ENCODE results near the gene COBL.

COBL gene

DNA sequence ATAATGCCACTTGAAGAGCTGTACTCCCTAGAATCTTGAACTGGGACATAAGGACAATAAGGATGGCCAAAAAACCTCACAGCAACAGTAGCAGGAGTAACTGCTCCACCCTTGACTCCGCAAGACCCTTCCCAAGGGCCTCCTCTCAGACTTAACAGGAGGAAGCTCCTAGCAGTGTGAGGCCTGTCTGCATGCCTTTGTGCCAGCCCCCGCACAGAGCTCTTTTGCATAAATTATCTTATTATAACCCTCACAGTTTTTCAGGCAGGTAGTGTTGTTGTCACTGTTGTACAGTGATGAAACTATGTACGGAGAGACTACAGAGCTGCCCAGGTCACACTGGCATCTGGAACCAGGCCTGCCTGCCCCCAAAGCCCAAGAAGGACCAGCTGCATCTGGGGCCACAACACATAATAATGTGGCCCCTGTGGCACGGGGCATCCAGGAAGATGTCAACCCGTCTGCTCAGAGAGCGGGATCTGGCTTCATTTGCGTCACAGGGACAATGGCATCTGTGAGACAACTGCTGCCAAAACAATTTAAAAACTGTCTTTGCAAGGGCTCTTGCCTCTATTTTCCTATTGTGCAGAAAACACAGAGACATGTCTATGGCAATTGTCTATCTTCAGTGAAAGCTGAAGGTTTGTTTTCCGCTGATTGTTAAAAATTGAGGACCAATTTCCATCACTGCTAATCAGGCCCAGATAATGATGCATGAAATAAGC, 284.7 kb downstream of the COBL start:
- H3K36me3 Mint-ChIP-seq (ENCODE audit: low read depth) = no peaks in the 10 kb centered on the region
- no peak for DNase-seq
- H3K27me3 Mint-ChIP-seq (ENCODE audit: low read depth, poor library complexity) = peaks cover 7% of the 10 kb centered on the region
- peaks cover 24% of the 10 kb centered on the region for H3K4me1 Mint-ChIP-seq
- no peak overlapping the region for H3K4me3 Mint-ChIP-seq
- TF ChIP-seq, protein P1, sequence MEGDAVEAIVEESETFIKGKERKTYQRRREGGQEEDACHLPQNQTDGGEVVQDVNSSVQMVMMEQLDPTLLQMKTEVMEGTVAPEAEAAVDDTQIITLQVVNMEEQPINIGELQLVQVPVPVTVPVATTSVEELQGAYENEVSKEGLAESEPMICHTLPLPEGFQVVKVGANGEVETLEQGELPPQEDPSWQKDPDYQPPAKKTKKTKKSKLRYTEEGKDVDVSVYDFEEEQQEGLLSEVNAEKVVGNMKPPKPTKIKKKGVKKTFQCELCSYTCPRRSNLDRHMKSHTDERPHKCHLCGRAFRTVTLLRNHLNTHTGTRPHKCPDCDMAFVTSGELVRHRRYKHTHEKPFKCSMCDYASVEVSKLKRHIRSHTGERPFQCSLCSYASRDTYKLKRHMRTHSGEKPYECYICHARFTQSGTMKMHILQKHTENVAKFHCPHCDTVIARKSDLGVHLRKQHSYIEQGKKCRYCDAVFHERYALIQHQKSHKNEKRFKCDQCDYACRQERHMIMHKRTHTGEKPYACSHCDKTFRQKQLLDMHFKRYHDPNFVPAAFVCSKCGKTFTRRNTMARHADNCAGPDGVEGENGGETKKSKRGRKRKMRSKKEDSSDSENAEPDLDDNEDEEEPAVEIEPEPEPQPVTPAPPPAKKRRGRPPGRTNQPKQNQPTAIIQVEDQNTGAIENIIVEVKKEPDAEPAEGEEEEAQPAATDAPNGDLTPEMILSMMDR (IDR thresholded peaks at IDR 0.05) = no peak
- H3K9me3 Mint-ChIP-seq = no peaks in the 10 kb centered on the region
- no peak overlapping the region for H3K27ac Mint-ChIP-seq

DNA sequence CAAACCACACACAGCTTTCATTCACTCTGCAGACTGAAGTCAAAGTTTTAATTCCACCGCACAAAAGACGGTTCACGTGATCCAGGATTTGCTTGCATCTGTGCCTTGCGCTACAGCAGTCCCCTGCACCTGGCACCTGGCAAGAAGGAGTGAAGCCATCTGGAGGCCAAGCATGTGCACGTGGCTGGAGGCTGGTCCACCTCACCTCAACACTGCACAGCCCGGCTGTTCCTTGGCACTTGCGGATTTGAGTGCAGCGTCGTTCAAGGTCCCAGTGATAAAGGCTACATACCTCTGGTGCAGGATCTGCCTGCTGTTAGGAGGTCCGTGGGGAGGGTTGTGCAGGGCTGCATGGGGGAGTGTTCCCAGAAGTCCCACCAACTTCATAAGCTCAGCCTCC, 285.4 kb downstream of the COBL start:
- Mint-ChIP-seq H3K27ac (no peak overlapping the region), H3K36me3 (ENCODE audit: low read depth) (no peaks in the 10 kb centered on the region), H3K4me3 (no peak overlapping the region), H3K9me3 (no peaks in the 10 kb centered on the region), H3K4me1 (peaks cover 24% of the 10 kb centered on the region), H3K27me3 (ENCODE audit: low read depth, poor library complexity) (peaks cover 7% of the 10 kb centered on the region)
- TF ChIP-seq, protein P1 (IDR thresholded peaks at IDR 0.05) = no peak
- no peak for DNase-seq

DNA sequence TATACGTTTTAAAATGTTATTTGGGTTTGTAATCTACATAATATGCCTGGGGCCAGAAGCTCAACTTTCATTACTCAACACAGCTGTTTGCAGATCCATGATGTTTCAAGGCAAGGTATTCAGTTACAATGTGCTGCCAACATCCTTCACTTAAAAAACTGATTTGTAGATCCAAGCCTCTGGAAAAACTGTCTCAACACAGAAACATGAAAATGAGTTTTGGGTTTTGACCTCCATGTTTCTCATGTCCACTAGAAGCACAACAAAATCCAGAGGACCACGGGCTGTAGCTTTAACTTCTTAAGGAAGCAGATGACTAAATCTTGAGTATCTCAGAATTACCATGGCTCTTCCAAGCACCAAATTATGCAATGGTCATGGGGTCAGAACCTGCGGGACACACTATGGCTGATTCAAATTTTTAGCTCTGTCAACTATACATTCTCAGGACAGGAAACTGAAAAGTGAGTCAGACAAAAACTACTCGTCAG, 286.9 kb downstream of the COBL start:
- Mint-ChIP-seq H3K4me1 (peaks cover 21% of the 10 kb centered on the region), H3K4me3 (no peak overlapping the region), H3K36me3 (ENCODE audit: low read depth) (no peaks in the 10 kb centered on the region), H3K27ac (no peak overlapping the region), H3K27me3 (ENCODE audit: low read depth, poor library complexity) (peaks cover 7% of the 10 kb centered on the region), H3K9me3 (no peaks in the 10 kb centered on the region)
- DNase-seq = no peak
- TF ChIP-seq, protein P1 (IDR thresholded peaks at IDR 0.05) = no peak

DNA sequence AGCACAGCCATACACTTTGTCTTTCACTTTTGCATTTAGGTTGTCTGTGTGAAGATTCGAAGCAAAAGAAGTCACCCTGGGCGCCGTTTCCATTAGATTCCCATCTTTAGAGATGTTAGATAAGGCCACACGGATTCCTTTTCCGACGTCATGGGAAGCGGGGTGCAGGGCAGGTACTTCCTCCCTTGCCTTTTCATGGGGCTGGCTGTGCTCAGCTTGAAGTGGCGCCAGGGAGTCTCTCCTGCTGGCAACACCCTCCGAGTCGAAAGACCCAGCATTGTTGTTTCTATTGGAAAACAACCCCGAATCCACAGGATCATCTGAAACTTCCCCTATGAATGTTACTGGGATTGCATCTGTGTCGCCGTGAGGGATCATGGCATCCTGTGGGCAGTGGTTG, 287.5 kb downstream of the COBL start:
- TF ChIP-seq, protein P1 (IDR thresholded peaks at IDR 0.05) = no peak
- no peak for DNase-seq
- H3K9me3 Mint-ChIP-seq = no peaks in the 10 kb centered on the region
- H3K36me3 Mint-ChIP-seq (ENCODE audit: low read depth) = no peaks in the 10 kb centered on the region
- no peak overlapping the region for H3K27ac Mint-ChIP-seq
- H3K4me3 Mint-ChIP-seq = no peak overlapping the region
- peaks cover 7% of the 10 kb centered on the region for H3K27me3 Mint-ChIP-seq (ENCODE audit: low read depth, poor library complexity)
- peaks cover 15% of the 10 kb centered on the region for H3K4me1 Mint-ChIP-seq

DNA sequence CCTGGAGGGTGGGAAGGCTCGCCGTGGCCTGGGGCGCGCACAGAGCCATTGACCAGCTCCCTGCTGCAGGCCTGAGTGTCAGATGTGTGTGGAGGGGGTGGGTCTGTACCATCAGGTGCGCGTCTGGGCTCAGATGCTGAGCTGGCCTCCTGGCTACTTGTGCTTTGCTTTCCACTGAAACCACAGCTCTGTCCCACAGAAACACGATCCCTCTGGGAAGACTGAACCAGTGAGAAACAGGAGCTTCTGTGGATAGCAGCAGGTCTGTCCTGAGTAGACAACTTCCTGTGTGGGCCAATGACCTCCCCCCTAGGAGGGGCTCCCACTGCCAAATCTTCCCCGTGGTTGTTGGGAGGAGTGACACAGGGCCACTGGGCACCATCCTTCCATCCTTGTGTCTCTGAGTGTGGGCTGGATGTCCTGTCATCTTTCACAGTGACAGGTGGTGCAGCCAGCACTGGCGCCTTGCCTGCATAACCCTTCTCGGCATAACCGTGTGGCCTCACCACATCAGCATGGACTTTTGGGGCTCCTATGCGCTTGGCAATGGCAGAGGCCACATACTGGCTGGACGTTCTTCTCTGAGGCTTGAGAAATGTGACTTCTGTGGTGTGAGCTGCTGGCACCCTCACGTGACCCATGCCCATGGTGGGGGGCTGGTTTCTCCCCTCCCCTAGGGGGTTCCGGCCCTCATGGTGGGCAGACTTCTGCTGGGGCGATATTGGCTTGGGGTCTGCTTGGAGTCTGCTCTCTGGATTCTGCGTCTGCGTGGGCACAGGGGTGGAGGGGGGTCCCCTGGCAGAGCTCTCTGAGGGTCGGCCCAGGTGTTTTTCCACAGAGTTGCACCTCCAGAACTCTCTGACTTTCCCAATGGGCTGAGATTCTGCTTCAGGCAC, 288.4 kb downstream of the COBL start:
- TF ChIP-seq, protein P1 (IDR thresholded peaks at IDR 0.05) = no peak
- Mint-ChIP-seq H3K9me3 (no peaks in the 10 kb centered on the region), H3K4me1 (peaks cover 8% of the 10 kb centered on the region), H3K4me3 (no peak overlapping the region), H3K27ac (no peak overlapping the region), H3K27me3 (ENCODE audit: low read depth, poor library complexity) (peaks cover 7% of the 10 kb centered on the region), H3K36me3 (ENCODE audit: low read depth) (no peaks in the 10 kb centered on the region)
- DNase-seq = no peak
